ENCODE results near the gene SNRPD1. TPM values are rescaled to one million over a fixed set of nuclear protein-coding genes. Genes with fewer than 3 reads are reported as not detected.

Gene SNRPD1
- total and polyA plus RNA-seq, 9 of the 15 experiments (the other 6 are each of a cell fraction or from before 2014, with no cell fraction given), result 186 to 1,063 (median 313) TPM

GRCh38 chr18:21652073-21652472 is 40.0 kb downstream of the SNRPD1 start (continued):
- no peak for TF ChIP-seq MGA (IDR thresholded peaks at IDR 0.05)

All from K562 (cell line).